Measurements from ENCODE around the gene VARS2. TPM values are rescaled to one million over a fixed set of nuclear protein-coding genes. Genes with fewer than 3 reads are reported as not detected.
"Not testable (repeated sequence)": the region's sequence is repeated elsewhere in the genome, so short reads cannot be mapped to it uniquely, and the experiment has no call there.

VARS2 gene
- 13.9 and 15.9 TPM in 2 replicates for total RNA-seq (2012; rRNA removed)

GRCh38 chr6:30914076-30914853 is at the start of gene VARS2:
Gene VARS2, plus strand, starts transcription at chr6:30914238. Its CDS starts 599 bp downstream, at chr6:30914837.
- Histone ChIP-seq H3K4me1 (ENCODE audit: control insufficient read depth, insufficient read depth, low read length) (peaks cover 26% of the 10 kb centered on the region), H3K4me3 (ENCODE audit: low read length) (peak within 1 kb of the TSS; percentile 78), H3K27me3 (ENCODE audit: control insufficient read depth, insufficient read depth, low read length) (no peaks in the 10 kb centered on the region), H3K9ac (ENCODE audit: low read depth, low read length) (peak within 1 kb of the TSS; percentile 95), H3K36me3 (ENCODE audit: insufficient read depth, low read length) (peaks cover 33% of the 10 kb centered on the region), H3K4me2 (ENCODE audit: low read length) (peak within 1 kb of the TSS; percentile 91), H3K9me3 (replicated peaks; ENCODE audit: low read length) (no peaks in the 10 kb centered on the region)

GRCh38 chr6:30864325-30864724 is 49.7 kb upstream of the VARS2 start:
- no peak overlapping the region for H3K9ac ChIP-seq (ENCODE audit: low read depth, low read length)
- H3K4me2 ChIP-seq (ENCODE audit: low read length): no peak overlapping the region
- peaks cover 15% of the 10 kb centered on the region for H3K27me3 ChIP-seq (ENCODE audit: control insufficient read depth, insufficient read depth, low read length)
- no peaks in the 10 kb centered on the region for H3K9me3 ChIP-seq (replicated peaks; ENCODE audit: low read length)
- H3K4me3 ChIP-seq (ENCODE audit: low read length): no peak overlapping the region
- H3K36me3 ChIP-seq (ENCODE audit: insufficient read depth, low read length): no peaks in the 10 kb centered on the region
- H3K4me1 ChIP-seq (ENCODE audit: control insufficient read depth, insufficient read depth, low read length): no peaks in the 10 kb centered on the region

- H3K4me1 ChIP-seq (ENCODE audit: control insufficient read depth, insufficient read depth, low read length); H3K36me3 ChIP-seq (ENCODE audit: insufficient read depth, low read length); H3K9ac ChIP-seq (ENCODE audit: low read depth, low read length); H3K4me2 ChIP-seq (ENCODE audit: low read length); H3K27me3 ChIP-seq (ENCODE audit: control insufficient read depth, insufficient read depth, low read length); H3K4me3 ChIP-seq (ENCODE audit: low read length); H3K9me3 ChIP-seq (replicated peaks; ENCODE audit: low read length): not testable (repeated sequence)
Observed at GRCh38 chr6:30869241-30869749, 44.7 kb upstream of the VARS2 start.

- Histone ChIP-seq H3K4me1 (ENCODE audit: control insufficient read depth, insufficient read depth, low read length) (peaks cover 2% of the 10 kb centered on the region), H3K27me3 (ENCODE audit: control insufficient read depth, insufficient read depth, low read length) (peaks cover 7% of the 10 kb centered on the region), H3K4me2 (ENCODE audit: low read length) (no peak overlapping the region), H3K36me3 (ENCODE audit: insufficient read depth, low read length) (no peaks in the 10 kb centered on the region), H3K9me3 (replicated peaks; ENCODE audit: low read length) (peaks cover 3% of the 10 kb centered on the region), H3K4me3 (ENCODE audit: low read length) (no peak overlapping the region), H3K9ac (ENCODE audit: low read depth, low read length) (no peak overlapping the region)
Observed at GRCh38 chr6:30870546-30870945, 43.5 kb upstream of the VARS2 start.

GRCh38 chr6:30871592-30872183 is 42.4 kb upstream of the VARS2 start:
- Histone ChIP-seq H3K9me3 (replicated peaks; ENCODE audit: low read length) (peaks cover 3% of the 10 kb centered on the region), H3K27me3 (ENCODE audit: control insufficient read depth, insufficient read depth, low read length) (peaks cover 7% of the 10 kb centered on the region), H3K4me1 (ENCODE audit: control insufficient read depth, insufficient read depth, low read length) (peaks cover 13% of the 10 kb centered on the region), H3K9ac (ENCODE audit: low read depth, low read length) (no peak overlapping the region), H3K4me2 (ENCODE audit: low read length) (no peak overlapping the region), H3K4me3 (ENCODE audit: low read length) (no peak overlapping the region), H3K36me3 (ENCODE audit: insufficient read depth, low read length) (no peaks in the 10 kb centered on the region)

GRCh38 chr6:30873137-30873640 is 40.8 kb upstream of the VARS2 start:
- Histone ChIP-seq H3K4me2 (ENCODE audit: low read length) (no peak overlapping the region), H3K9me3 (replicated peaks; ENCODE audit: low read length) (peaks cover 3% of the 10 kb centered on the region), H3K36me3 (ENCODE audit: insufficient read depth, low read length) (no peaks in the 10 kb centered on the region), H3K27me3 (ENCODE audit: control insufficient read depth, insufficient read depth, low read length) (peaks cover 7% of the 10 kb centered on the region), H3K9ac (ENCODE audit: low read depth, low read length) (no peak overlapping the region), H3K4me3 (ENCODE audit: low read length) (no peak overlapping the region), H3K4me1 (ENCODE audit: control insufficient read depth, insufficient read depth, low read length) (peaks cover 23% of the 10 kb centered on the region)

GRCh38 chr6:30873795-30874194 is 40.2 kb upstream of the VARS2 start:
- not testable (repeated sequence) for H3K9me3 ChIP-seq (replicated peaks; ENCODE audit: low read length); H3K4me3 ChIP-seq (ENCODE audit: low read length); H3K36me3 ChIP-seq (ENCODE audit: insufficient read depth, low read length); H3K4me2 ChIP-seq (ENCODE audit: low read length); H3K9ac ChIP-seq (ENCODE audit: low read depth, low read length); H3K27me3 ChIP-seq (ENCODE audit: control insufficient read depth, insufficient read depth, low read length)
- H3K4me1 ChIP-seq (ENCODE audit: control insufficient read depth, insufficient read depth, low read length): peaks cover 23% of the 10 kb centered on the region

- Histone ChIP-seq H3K4me3 (ENCODE audit: low read length) (no peak overlapping the region), H3K27me3 (ENCODE audit: control insufficient read depth, insufficient read depth, low read length) (peaks cover 7% of the 10 kb centered on the region), H3K9ac (ENCODE audit: low read depth, low read length) (no peak overlapping the region), H3K9me3 (replicated peaks; ENCODE audit: low read length) (peaks cover 3% of the 10 kb centered on the region), H3K36me3 (ENCODE audit: insufficient read depth, low read length) (no peaks in the 10 kb centered on the region), H3K4me1 (ENCODE audit: control insufficient read depth, insufficient read depth, low read length) (peaks cover 23% of the 10 kb centered on the region), H3K4me2 (ENCODE audit: low read length) (no peak overlapping the region)
Observed at GRCh38 chr6:30875244-30876038, 38.6 kb upstream of the VARS2 start.

- peak overlapping the region; percentile 36 for H3K9ac ChIP-seq (ENCODE audit: low read depth, low read length)
- peak overlapping the region; percentile 5 for H3K4me2 ChIP-seq (ENCODE audit: low read length)
- peaks cover 23% of the 10 kb centered on the region for H3K4me1 ChIP-seq (ENCODE audit: control insufficient read depth, insufficient read depth, low read length)
- peaks cover 3% of the 10 kb centered on the region for H3K9me3 ChIP-seq (replicated peaks; ENCODE audit: low read length)
- peaks cover 7% of the 10 kb centered on the region for H3K27me3 ChIP-seq (ENCODE audit: control insufficient read depth, insufficient read depth, low read length)
- no peaks in the 10 kb centered on the region for H3K36me3 ChIP-seq (ENCODE audit: insufficient read depth, low read length)
- H3K4me3 ChIP-seq (ENCODE audit: low read length): no peak overlapping the region
Observed at GRCh38 chr6:30876039-30876730, 37.9 kb upstream of the VARS2 start.

GRCh38 chr6:30877419-30878262 is 36.4 kb upstream of the VARS2 start:
- peak overlapping the region; percentile 64 for H3K4me3 ChIP-seq (ENCODE audit: low read length)

More at GRCh38 chr6:30877419-30878262, 36.4 kb upstream of the VARS2 start:
- peak overlapping the region; percentile 78 for H3K9ac ChIP-seq (ENCODE audit: low read depth, low read length)
- H3K9me3 ChIP-seq (replicated peaks; ENCODE audit: low read length): no peaks in the 10 kb centered on the region
- peak overlapping the region; percentile 93 for H3K4me2 ChIP-seq (ENCODE audit: low read length)
- no peaks in the 10 kb centered on the region for H3K27me3 ChIP-seq (ENCODE audit: control insufficient read depth, insufficient read depth, low read length)
- no peaks in the 10 kb centered on the region for H3K36me3 ChIP-seq (ENCODE audit: insufficient read depth, low read length)
- H3K4me1 ChIP-seq (ENCODE audit: control insufficient read depth, insufficient read depth, low read length): peaks cover 36% of the 10 kb centered on the region
